WTC11 (cell line): ENCODE measurements around the gene TRIM17.

Source experiments
- FOXK1 ChIP-seq: sonication (generic); formaldehyde crosslinking; IDR thresholded peaks from 2 replicates; pipeline ENCODE4 v1.8.0; 2022; ENCODE audit warnings: mild to moderate bottlenecking, moderate library complexity, missing genetic modification reagents
- KAT7 ChIP-seq: sonication (generic); formaldehyde crosslinking; IDR thresholded peaks from 2 replicates; pipeline ENCODE4 v1.8.1; 2023; ENCODE audit warnings: missing genetic modification reagents, mild to moderate bottlenecking, borderline replicate concordance
- ZNF219 ChIP-seq: sonication (generic); formaldehyde crosslinking; IDR thresholded peaks from 2 replicates; pipeline ENCODE4 v1.8.0; 2023; ENCODE audit warnings: missing genetic modification reagents, mild to moderate bottlenecking, borderline replicate concordance
- ZNF263 ChIP-seq: sonication (generic); formaldehyde crosslinking; IDR thresholded peaks from 2 replicates; pipeline ENCODE4 v1.8.1; 2022; ENCODE audit warnings: low read depth, mild to moderate bottlenecking, moderate library complexity, missing genetic modification reagents
- TF ChIP-seq, protein P1 (sequence below): fragments of 200-600 bp; IDR thresholded peaks from 2 replicates; pipeline ENCODE4 v1.8.0; 2022; ENCODE audit warnings: antibody characterized with exemption
- TF ChIP-seq, protein P2 (sequence below): sonication (generic); formaldehyde crosslinking; IDR thresholded peaks from 2 replicates; pipeline ENCODE4 v1.8.0; 2023; ENCODE audit warnings: mild to moderate bottlenecking, missing genetic modification reagents

DNA sequence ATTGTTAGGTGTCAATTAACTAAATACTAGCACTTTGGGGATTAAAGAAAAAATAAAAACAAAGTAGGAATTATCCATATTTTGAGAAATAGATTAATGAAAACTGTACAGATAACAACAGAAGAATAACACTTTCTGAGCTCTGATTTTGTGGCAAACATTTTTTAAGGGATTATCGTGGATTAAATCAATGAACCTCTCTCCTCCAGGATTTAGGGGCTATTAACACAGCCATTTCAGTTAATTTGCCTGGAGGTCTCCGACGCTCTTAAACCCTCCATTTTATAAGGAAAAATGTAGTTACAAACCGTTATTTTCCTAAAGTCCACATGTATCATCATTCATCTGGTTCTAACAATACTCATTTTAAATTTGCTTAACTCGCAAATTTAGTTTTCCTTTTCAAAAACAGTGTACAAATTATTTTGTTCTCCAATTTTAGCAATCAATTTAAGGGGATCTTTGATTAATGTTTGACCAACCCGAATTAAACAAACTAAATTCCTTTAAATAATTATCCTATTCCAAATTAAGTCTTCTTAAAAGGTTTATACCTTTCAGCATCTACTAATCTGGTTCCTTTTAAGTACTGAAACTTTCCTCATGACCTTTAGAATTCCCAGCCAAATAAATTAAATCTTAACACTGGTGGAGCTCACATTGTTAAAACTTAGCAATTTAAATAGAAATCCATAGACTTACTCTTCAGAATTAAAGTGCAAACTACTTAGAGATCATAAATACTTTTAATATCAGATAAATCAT is 39.8 kb upstream of the TRIM17 start:
- TF ChIP-seq, protein P1, sequence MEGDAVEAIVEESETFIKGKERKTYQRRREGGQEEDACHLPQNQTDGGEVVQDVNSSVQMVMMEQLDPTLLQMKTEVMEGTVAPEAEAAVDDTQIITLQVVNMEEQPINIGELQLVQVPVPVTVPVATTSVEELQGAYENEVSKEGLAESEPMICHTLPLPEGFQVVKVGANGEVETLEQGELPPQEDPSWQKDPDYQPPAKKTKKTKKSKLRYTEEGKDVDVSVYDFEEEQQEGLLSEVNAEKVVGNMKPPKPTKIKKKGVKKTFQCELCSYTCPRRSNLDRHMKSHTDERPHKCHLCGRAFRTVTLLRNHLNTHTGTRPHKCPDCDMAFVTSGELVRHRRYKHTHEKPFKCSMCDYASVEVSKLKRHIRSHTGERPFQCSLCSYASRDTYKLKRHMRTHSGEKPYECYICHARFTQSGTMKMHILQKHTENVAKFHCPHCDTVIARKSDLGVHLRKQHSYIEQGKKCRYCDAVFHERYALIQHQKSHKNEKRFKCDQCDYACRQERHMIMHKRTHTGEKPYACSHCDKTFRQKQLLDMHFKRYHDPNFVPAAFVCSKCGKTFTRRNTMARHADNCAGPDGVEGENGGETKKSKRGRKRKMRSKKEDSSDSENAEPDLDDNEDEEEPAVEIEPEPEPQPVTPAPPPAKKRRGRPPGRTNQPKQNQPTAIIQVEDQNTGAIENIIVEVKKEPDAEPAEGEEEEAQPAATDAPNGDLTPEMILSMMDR = no peak
- TF ChIP-seq KAT7 (CRISPR knock-in tag) (no peak), ZNF219 (CRISPR knock-in tag) (no peak), FOXK1 (no peak), ZNF263 (no peak)
- TF ChIP-seq, protein P2, sequence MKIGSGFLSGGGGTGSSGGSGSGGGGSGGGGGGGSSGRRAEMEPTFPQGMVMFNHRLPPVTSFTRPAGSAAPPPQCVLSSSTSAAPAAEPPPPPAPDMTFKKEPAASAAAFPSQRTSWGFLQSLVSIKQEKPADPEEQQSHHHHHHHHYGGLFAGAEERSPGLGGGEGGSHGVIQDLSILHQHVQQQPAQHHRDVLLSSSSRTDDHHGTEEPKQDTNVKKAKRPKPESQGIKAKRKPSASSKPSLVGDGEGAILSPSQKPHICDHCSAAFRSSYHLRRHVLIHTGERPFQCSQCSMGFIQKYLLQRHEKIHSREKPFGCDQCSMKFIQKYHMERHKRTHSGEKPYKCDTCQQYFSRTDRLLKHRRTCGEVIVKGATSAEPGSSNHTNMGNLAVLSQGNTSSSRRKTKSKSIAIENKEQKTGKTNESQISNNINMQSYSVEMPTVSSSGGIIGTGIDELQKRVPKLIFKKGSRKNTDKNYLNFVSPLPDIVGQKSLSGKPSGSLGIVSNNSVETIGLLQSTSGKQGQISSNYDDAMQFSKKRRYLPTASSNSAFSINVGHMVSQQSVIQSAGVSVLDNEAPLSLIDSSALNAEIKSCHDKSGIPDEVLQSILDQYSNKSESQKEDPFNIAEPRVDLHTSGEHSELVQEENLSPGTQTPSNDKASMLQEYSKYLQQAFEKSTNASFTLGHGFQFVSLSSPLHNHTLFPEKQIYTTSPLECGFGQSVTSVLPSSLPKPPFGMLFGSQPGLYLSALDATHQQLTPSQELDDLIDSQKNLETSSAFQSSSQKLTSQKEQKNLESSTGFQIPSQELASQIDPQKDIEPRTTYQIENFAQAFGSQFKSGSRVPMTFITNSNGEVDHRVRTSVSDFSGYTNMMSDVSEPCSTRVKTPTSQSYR = no peak
